ENCODE data around the gene LRCH1. TPM values are rescaled to one million over a fixed set of nuclear protein-coding genes. Genes with fewer than 3 reads are reported as not detected.
A peak's percentile ranks its signal among the peaks of the same experiment; 100 is the strongest.

LRCH1 gene
- total and polyA plus RNA-seq, 4 experiments from 2014 or later, result 1.2 to 19.1 (median 12.1) TPM

DNA sequence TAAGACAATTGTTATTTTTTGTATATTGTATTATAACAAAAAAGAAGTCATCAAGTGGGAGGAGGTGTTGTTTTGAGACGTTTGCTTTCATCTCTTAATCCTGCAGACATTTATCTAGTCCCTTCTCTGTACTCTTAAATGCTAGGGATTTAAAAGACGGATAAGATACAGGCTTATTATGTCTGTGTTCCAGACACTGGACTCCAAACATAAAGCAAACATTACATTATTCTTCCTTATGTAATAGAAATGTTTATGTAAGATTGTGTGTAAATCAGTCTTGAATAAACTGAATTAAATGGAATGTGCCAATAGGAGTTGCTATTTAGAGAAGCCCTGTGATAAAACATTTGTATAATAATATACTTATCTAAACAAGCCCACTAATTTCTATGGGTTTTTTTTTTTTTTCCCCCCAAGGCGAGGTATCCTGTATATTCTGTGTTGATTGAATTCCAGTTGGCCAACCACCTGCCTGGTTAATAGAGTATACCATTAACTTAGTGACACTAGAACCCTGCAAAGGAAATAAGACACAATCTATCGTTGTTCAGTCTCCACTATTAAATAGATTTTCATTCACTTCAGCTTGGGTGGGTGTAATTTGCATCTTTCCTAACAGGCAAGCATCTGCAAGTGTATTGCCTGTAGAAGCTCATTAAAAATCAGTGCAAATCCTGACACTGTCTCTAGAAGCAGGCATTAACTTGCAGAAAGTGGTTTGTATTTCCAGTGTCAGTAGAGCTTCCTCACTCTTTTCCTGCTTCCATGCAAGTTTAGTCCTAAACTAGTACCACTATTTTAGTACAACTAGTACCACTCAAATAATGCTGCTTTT lies 69.0 kb downstream of the LRCH1 start:
- Mint-ChIP-seq H3K36me3 (no peaks in the 10 kb centered on the region), H3K4me1 (peaks cover 46 to 82% (median 60%) of the 10 kb centered on the region in 4 donors), H3K4me3 (no peak overlapping the region), H3K27me3 (no peaks in the 10 kb centered on the region), H3K9me3 (no peaks in the 10 kb centered on the region), H3K27ac (no peak overlapping the region)
- no peak for DNase-seq
- CTCF ChIA-PET (ENCODE audit: partially characterized antibody), result interaction anchor here (1.2 kb wide), 1 partner anchor 70 kb away, joined by 4 read pairs; no protein-coding TSS in a partner anchor
- Histone ChIP-seq H3K27ac (ENCODE audit: low read depth, low read length) (no peak overlapping the region), H3K9me3 (ENCODE audit: control insufficient read depth in 1 of 2, low read length in 2 of 2) (no peaks in the 10 kb centered on the region), H3K36me3 (ENCODE audit: insufficient read depth, low read length) (no peaks in the 10 kb centered on the region), H3K27me3 (ENCODE audit: insufficient read depth, low read length) (no peaks in the 10 kb centered on the region), H3K4me3 (ENCODE audit: low read length in 2 of 2) (no peak overlapping the region), H3K4me1 (ENCODE audit: insufficient read depth, low read length) (peaks cover 18% of the 10 kb centered on the region)
- POLR2A ChIA-PET (ENCODE audit: partially characterized antibody), result interaction anchor here (1.3 kb wide), 1 partner anchor 13 kb away, joined by 5 read pairs; no protein-coding TSS in a partner anchor
- intact Hi-C loops (cut with micrococcal nuclease), result no loop called here

GRCh38 chr13:46622630-46623256 lies 69.8 kb downstream of the LRCH1 start:
- H3K27ac Mint-ChIP-seq, result no peak overlapping the region
- ChIA-PET CTCF (ENCODE audit: partially characterized antibody) (interaction anchor here (0.9 kb wide), 1 partner anchor 133 kb away, joined by 3 read pairs; no protein-coding TSS in a partner anchor), POLR2A (ENCODE audit: partially characterized antibody) (interaction anchor here (1.3 kb wide), 1 partner anchor 13 kb away, joined by 5 read pairs; no protein-coding TSS in a partner anchor)
- Histone ChIP-seq H3K4me1 (ENCODE audit: insufficient read depth, low read length) (peaks cover 17% of the 10 kb centered on the region), H3K27me3 (ENCODE audit: insufficient read depth, low read length) (no peaks in the 10 kb centered on the region), H3K9me3 (ENCODE audit: control insufficient read depth in 1 of 2, low read length in 2 of 2) (no peaks in the 10 kb centered on the region), H3K4me3 (ENCODE audit: low read length in 2 of 2) (no peak overlapping the region), H3K27ac (ENCODE audit: low read depth, low read length) (no peak overlapping the region), H3K36me3 (ENCODE audit: insufficient read depth, low read length) (no peaks in the 10 kb centered on the region)
- no peaks in the 10 kb centered on the region for H3K27me3 Mint-ChIP-seq
- DNase-seq, result no peak
- no peak overlapping the region for H3K4me3 Mint-ChIP-seq
- intact Hi-C loops (cut with micrococcal nuclease), result no loop called here
- no peaks in the 10 kb centered on the region for H3K36me3 Mint-ChIP-seq
- H3K4me1 Mint-ChIP-seq, result peaks cover 44 to 87% (median 60%) of the 10 kb centered on the region in 4 donors
- no peaks in the 10 kb centered on the region for H3K9me3 Mint-ChIP-seq

DNA sequence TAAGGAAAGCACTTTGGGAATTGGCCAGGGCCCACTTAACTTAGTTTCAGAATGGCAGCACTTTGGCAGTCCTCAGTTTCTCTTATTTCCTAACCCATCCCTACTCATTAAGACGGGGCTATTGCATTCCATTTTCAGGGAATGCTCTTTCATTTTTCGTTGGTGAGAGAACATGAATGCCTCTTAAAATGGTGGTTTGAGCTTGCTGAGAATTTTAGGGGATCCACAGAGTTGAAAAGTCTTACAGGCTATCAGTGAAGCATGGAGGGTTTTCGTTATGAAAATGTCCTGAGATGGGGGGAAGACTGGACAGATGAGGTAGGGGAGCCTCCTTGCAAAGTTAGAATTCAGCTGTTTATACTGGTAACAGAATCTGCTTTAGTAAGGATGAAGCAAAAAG lies 71.4 kb downstream of the LRCH1 start:
- H3K4me3 Mint-ChIP-seq, result no peak overlapping the region
- CTCF ChIA-PET (ENCODE audit: partially characterized antibody), result interaction anchor here (0.6 to 0.7 kb wide), 2 partner anchors 23 to 73 kb away, joined by 3 to 4 read pairs; no protein-coding TSS in a partner anchor
- H3K4me1 Mint-ChIP-seq, result peaks cover 48 to 83% (median 61%) of the 10 kb centered on the region in 4 donors

GRCh38 chr13:46624821-46625220 lies 71.9 kb downstream of the LRCH1 start:
- Histone ChIP-seq H3K9me3 (ENCODE audit: control insufficient read depth in 1 of 2, low read length in 2 of 2) (no peaks in the 10 kb centered on the region), H3K4me1 (ENCODE audit: insufficient read depth, low read length) (peaks cover 19% of the 10 kb centered on the region), H3K27ac (ENCODE audit: low read depth, low read length) (no peak overlapping the region), H3K36me3 (ENCODE audit: insufficient read depth, low read length) (no peaks in the 10 kb centered on the region), H3K27me3 (ENCODE audit: insufficient read depth, low read length) (no peaks in the 10 kb centered on the region), H3K4me3 (ENCODE audit: low read length in 2 of 2) (no peak overlapping the region)
- intact Hi-C loops (cut with micrococcal nuclease), result no loop called here
- Mint-ChIP-seq H3K36me3 (no peaks in the 10 kb centered on the region), H3K4me3 (no peak overlapping the region), H3K9me3 (no peaks in the 10 kb centered on the region), H3K4me1 (peaks cover 52 to 83% (median 63%) of the 10 kb centered on the region in 4 donors), H3K27ac (peak overlapping the region in 2 of 7 donors; percentile 0 to 19), H3K27me3 (no peaks in the 10 kb centered on the region)
- CTCF ChIA-PET (ENCODE audit: partially characterized antibody), result interaction anchor here (0.6 to 0.7 kb wide), 2 partner anchors 23 to 73 kb away, joined by 3 to 4 read pairs; no protein-coding TSS in a partner anchor
- POLR2A ChIA-PET (ENCODE audit: partially characterized antibody), result interaction anchor here (0.6 kb wide), 1 partner anchor 12 kb away, joined by 3 read pairs; no protein-coding TSS in a partner anchor
- DNase-seq, result no peak

More for the DNA sequence above, 71.4 kb downstream of the LRCH1 start:
- POLR2A ChIA-PET (ENCODE audit: partially characterized antibody), result no interaction called here
- Histone ChIP-seq H3K9me3 (ENCODE audit: control insufficient read depth in 1 of 2, low read length in 2 of 2) (no peaks in the 10 kb centered on the region), H3K4me3 (ENCODE audit: low read length in 2 of 2) (no peak overlapping the region), H3K27ac (ENCODE audit: low read depth, low read length) (no peak overlapping the region), H3K36me3 (ENCODE audit: insufficient read depth, low read length) (no peaks in the 10 kb centered on the region), H3K4me1 (ENCODE audit: insufficient read depth, low read length) (peaks cover 15% of the 10 kb centered on the region), H3K27me3 (ENCODE audit: insufficient read depth, low read length) (no peaks in the 10 kb centered on the region)
- Mint-ChIP-seq H3K9me3 (no peaks in the 10 kb centered on the region), H3K27me3 (no peaks in the 10 kb centered on the region), H3K27ac (no peak overlapping the region), H3K36me3 (no peaks in the 10 kb centered on the region)
- no peak for DNase-seq
- intact Hi-C loops (cut with micrococcal nuclease), result no loop called here

- H3K4me1 ChIP-seq (ENCODE audit: insufficient read depth, low read length), result peaks cover 35% of the 10 kb centered on the region
- intact Hi-C loops (cut with micrococcal nuclease), result no loop called here
Observed at GRCh38 chr13:46627462-46627861, 74.5 kb downstream of the LRCH1 start.

DNA sequence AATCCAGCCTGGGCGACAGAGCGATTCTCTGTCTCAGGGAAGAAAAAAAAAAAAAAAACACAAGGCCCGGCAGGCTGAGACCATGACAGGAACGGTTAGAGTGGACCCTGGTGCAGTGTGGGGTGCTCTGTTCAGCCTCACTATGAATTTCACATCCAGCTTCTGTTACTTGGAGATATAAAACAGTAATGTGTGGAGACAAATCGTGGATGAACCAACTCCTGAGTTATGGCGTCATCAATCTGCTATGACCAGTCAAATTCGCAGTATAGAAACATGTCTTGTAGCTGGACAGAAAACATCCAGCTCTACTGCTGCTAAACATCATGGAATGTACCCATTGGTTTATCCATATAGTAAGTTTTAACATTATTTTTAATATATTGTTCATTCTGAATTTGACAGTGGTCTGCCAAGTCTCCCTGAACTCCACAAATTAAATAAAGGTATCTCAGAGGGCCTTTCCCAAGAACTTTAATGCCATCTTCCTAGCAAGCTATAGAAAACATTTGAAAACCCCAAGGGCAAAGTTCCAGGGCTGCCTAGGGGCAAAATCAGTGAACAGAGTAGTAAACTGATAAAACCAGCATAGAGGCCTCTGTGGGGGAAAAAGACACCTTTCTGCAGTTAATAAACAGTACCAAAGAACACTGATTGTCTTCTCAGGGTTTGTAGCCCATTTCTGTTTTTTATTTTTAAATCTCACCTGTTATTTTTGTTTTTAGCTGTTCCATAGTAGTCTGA lies 75.8 kb downstream of the LRCH1 start:
- intact Hi-C loops (cut with micrococcal nuclease), result no loop called here
- Histone ChIP-seq H3K4me3 (ENCODE audit: low read length in 2 of 2) (no peak overlapping the region), H3K27ac (ENCODE audit: low read depth, low read length) (no peak overlapping the region), H3K36me3 (ENCODE audit: insufficient read depth, low read length) (no peaks in the 10 kb centered on the region), H3K9me3 (ENCODE audit: control insufficient read depth in 1 of 2, low read length in 2 of 2) (no peaks in the 10 kb centered on the region), H3K27me3 (ENCODE audit: insufficient read depth, low read length) (no peaks in the 10 kb centered on the region), H3K4me1 (ENCODE audit: insufficient read depth, low read length) (peaks cover 35% of the 10 kb centered on the region)
- Mint-ChIP-seq H3K27ac (peak overlapping the region in 2 of 7 donors; percentile 68 to 72), H3K9me3 (no peaks in the 10 kb centered on the region), H3K4me1 (peaks cover 52 to 75% (median 63%) of the 10 kb centered on the region in 4 donors), H3K4me3 (peak overlapping the region in 1 of 8 donors; percentile 16), H3K36me3 (peaks cover 0 to 3% of the 10 kb centered on the region in 2 donors), H3K27me3 (no peaks in the 10 kb centered on the region)
- DNase-seq, result no peak
- ChIA-PET POLR2A (ENCODE audit: partially characterized antibody) (interaction anchor here (0.6 kb wide), 1 partner anchor 143 kb away, joined by 3 read pairs; no protein-coding TSS in a partner anchor), CTCF (ENCODE audit: partially characterized antibody) (interaction anchor here (0.8 kb wide), 1 partner anchor 21 kb away, joined by 4 read pairs; no protein-coding TSS in a partner anchor)

More at GRCh38 chr13:46627462-46627861, 74.5 kb downstream of the LRCH1 start:
- DNase-seq, result no peak
- Histone ChIP-seq H3K27ac (ENCODE audit: low read depth, low read length) (no peak overlapping the region), H3K4me3 (ENCODE audit: low read length in 2 of 2) (no peak overlapping the region), H3K9me3 (ENCODE audit: control insufficient read depth in 1 of 2, low read length in 2 of 2) (no peaks in the 10 kb centered on the region), H3K36me3 (ENCODE audit: insufficient read depth, low read length) (no peaks in the 10 kb centered on the region), H3K27me3 (ENCODE audit: insufficient read depth, low read length) (no peaks in the 10 kb centered on the region)
- Mint-ChIP-seq H3K4me3 (peak overlapping the region in 1 of 8 donors; percentile 16), H3K9me3 (no peaks in the 10 kb centered on the region), H3K27me3 (no peaks in the 10 kb centered on the region), H3K36me3 (no peaks in the 10 kb centered on the region), H3K4me1 (peaks cover 53 to 83% (median 66%) of the 10 kb centered on the region in 4 donors), H3K27ac (peak overlapping the region in 1 of 7 donors; percentile 82)
- ChIA-PET CTCF (ENCODE audit: partially characterized antibody) (no interaction called here), POLR2A (ENCODE audit: partially characterized antibody) (no interaction called here)
